HepG2 (cell line): ENCODE results near the gene DAPK3. TPM values are rescaled to one million over a fixed set of nuclear protein-coding genes. Genes with fewer than 3 reads are reported as not detected.
A peak's percentile ranks its signal among the peaks of the same experiment; 100 is the strongest.

Experiments used
- ATAC-seq: fragments of 200-7000 bp; cut with Tn5 transposase; 3 replicates; pipeline ENCODE4 v1.9.1; 2020; ENCODE audit warnings: mild to moderate bottlenecking, moderate library complexity
- BruUV-seq: library from RNA; stranded (reverse); fragments of 400-500 nt; replicated peaks from 2 replicates; lab custom pipeline; 2021; lab: Mats Ljungman, UMichigan
- CTCF ChIA-PET: fragments of 300-600 bp; formaldehyde crosslinking; extraction: SDS; loops from one replicate; lab custom pipeline; 2021; ENCODE audit warnings: low total read pairs, inconsistent platforms, low intra/inter-chr PET ratio; lab: Yijun Ruan, JAX
- POLR2A ChIA-PET: fragments of 350-600 bp; sonication (Branson Sonifier 250); formaldehyde crosslinking; loops from one replicate; lab custom pipeline; 2020; ENCODE audit warnings: antibody characterized with exemption, inconsistent platforms; lab: Yijun Ruan, JAX
- DNase-seq: peaks from one replicate; pipeline ENCODE4 v3.0.0-alpha.2; 2015; ENCODE audit warnings: low spot score
- FAIRE-seq: peaks from 3 replicates; lab custom pipeline; 2011; peaks lifted over from hg19 to GRCh38; lab: Jason Lieb, UNC
- H2AFZ ChIP-seq: one replicate; pipeline ENCODE4 v1.6.1; 2011; ENCODE audit warnings: low read length, inconsistent platforms
- H3K27ac ChIP-seq: fragments of 300-600 bp; 3 replicates; pipeline ENCODE4 v1.8.0; 2011; ENCODE audit warnings: mixed run types, mild to moderate bottlenecking, mixed read lengths, low read length, inconsistent platforms; ENCODE audit not compliant: insufficient read depth; ENCODE audit errors: extremely low read length
- H3K27me3 ChIP-seq, 2 experiments: fragments of 200-600 bp in 1 of 2; 2 replicates in 1 of 2; 3 replicates in 1 of 2; pipeline versions ENCODE4 v1.6.0 to v1.8.0; 2011; ENCODE audit warnings: low read length in 2 of 2, mild to moderate bottlenecking in 2 of 2, moderate library complexity in 2 of 2, inconsistent platforms in 1 of 2; ENCODE audit not compliant: insufficient read depth in 2 of 2, control insufficient read depth in 1 of 2
- H3K36me3 ChIP-seq, 2 experiments: fragments of 200-600 bp in 1 of 2; replicated peaks in 1 of 2; 2 replicates in 1 of 2; 3 replicates in 1 of 2; pipeline versions ENCODE4 v1.5.1 to v1.8.0; 2011; ENCODE audit warnings: low read length in 2 of 2, inconsistent platforms in 1 of 2; ENCODE audit not compliant: insufficient read depth in 2 of 2, control insufficient read depth in 1 of 2
- H3K4me1 ChIP-seq: 2 replicates; pipeline ENCODE4 v1.5.1; 2012; ENCODE audit warnings: low read length, inconsistent platforms; ENCODE audit not compliant: insufficient read depth
- H3K4me2 ChIP-seq: 2 replicates; pipeline ENCODE4 v1.6.0; 2011; ENCODE audit warnings: low read depth, low read length, inconsistent platforms
- H3K4me3 ChIP-seq, 3 experiments: fragments of 200-600 bp in 1 of 3; sonication (generic), shearing (Covaris generic) in 1 of 3; replicated peaks in 1 of 3; 2 replicates each; pipeline ENCODE4 v1.5.1; 2011 to 2016; ENCODE audit warnings: low read length in 3 of 3, inconsistent platforms in 2 of 3, low read depth in 2 of 3, mild to moderate bottlenecking in 2 of 3, control low read depth in 1 of 3, mixed read lengths in 1 of 3; ENCODE audit not compliant: insufficient read depth in 1 of 3
- H3K79me2 ChIP-seq: one replicate; pipeline ENCODE4 v1.6.1; 2011; ENCODE audit warnings: low read length, inconsistent platforms; ENCODE audit not compliant: insufficient read depth
- H3K9ac ChIP-seq: 2 replicates; pipeline ENCODE4 v1.6.0; 2011; ENCODE audit warnings: mild to moderate bottlenecking, low read depth, low read length, inconsistent platforms; ENCODE audit not compliant: insufficient read depth
- H3K9me3 ChIP-seq: 2 replicates; pipeline ENCODE4 v1.5.1; 2012; ENCODE audit warnings: mild to moderate bottlenecking, low read length
- H4K20me1 ChIP-seq: 2 replicates; pipeline ENCODE4 v1.6.0; 2011; ENCODE audit warnings: inconsistent platforms, mild to moderate bottlenecking, low read length, moderate library complexity; ENCODE audit not compliant: insufficient read depth
- GATAD2A ChIP-seq: IDR thresholded peaks from 2 replicates; pipeline ENCODE4 v1.6.1; 2016
- HNF4A ChIP-seq: sonication (generic); formaldehyde crosslinking; IDR thresholded peaks from 2 replicates; pipeline ENCODE4 v1.4.0; 2020; ENCODE audit warnings: missing genetic modification reagents
- MNT ChIP-seq: fragments of 450-650 bp; IDR thresholded peaks from 2 replicates; pipeline ENCODE4 v1.6.1; 2016
- SALL1 ChIP-seq: sonication (generic); formaldehyde crosslinking; IDR thresholded peaks from 2 replicates; pipeline ENCODE4 v1.8.0; 2022; ENCODE audit warnings: mild to moderate bottlenecking, missing genetic modification reagents
- U2AF1 ChIP-seq: fragments of 200-400 bp; formaldehyde crosslinking; optimal IDR thresholded peaks from 2 replicates; pipeline ENCODE3; 2017; ENCODE audit warnings: mild to moderate bottlenecking, low read depth, low read length
- ZNF687 ChIP-seq: sonication (generic); formaldehyde crosslinking; IDR thresholded peaks from 2 replicates; pipeline ENCODE4 v1.5.1; 2020; ENCODE audit warnings: mild to moderate bottlenecking, missing genetic modification reagents, moderate library complexity
- ZNF770 ChIP-seq: sonication (generic); formaldehyde crosslinking; IDR thresholded peaks from 2 replicates; pipeline ENCODE4 v1.5.0; 2020; ENCODE audit warnings: mild to moderate bottlenecking, missing genetic modification reagents
- ZNF777 ChIP-seq: sonication (generic); formaldehyde crosslinking; IDR thresholded peaks from 2 replicates; pipeline ENCODE4 v1.4.0; 2020; ENCODE audit warnings: missing genetic modification reagents
- WGBS: methylation state at CpG from one replicate; pipeline ENCODE4 v1.1.6; 2017; ENCODE audit warnings: low lambda C conversion rate; 5-methylcytosine and 5-hydroxymethylcytosine counted together
- in situ Hi-C: cut with HindIII; loops from 2 replicates; pipeline ENCODE4 v1.10.0; 2017; ENCODE audit warnings: low pct_unique_long_range_greater_than_20kb; ENCODE audit not compliant: extremely low pct_ligation_motif_present
- intact Hi-C: fragments of 100-400 bp; cut with micrococcal nuclease; formaldehyde crosslinking; loops from one replicate; pipeline ENCODE4 v1.10.0; 2022; ENCODE audit not compliant: unreplicated experiment
- polyA plus RNA-seq, 8 experiments: library from polyadenylated mRNA; depleted of rRNA in 3 of 8; stranded (reverse) in 7 of 8; unstranded in 1 of 8; fragments of >200 nt; fragmentation: Illumina TruSeq in 4 of 8; extraction: Trizol in 4 of 8; gene quantifications; 2 replicates each; pipeline versions ENCODE4 v1.2.1 to v1.2.3, GENCODE V29; 2011 to 2016; ENCODE audit warnings: low read depth in 4 of 8, missing spikeins in 1 of 8, mixed read lengths in 1 of 8; ENCODE audit not compliant: insufficient read depth in 1 of 8
- total RNA-seq, 5 experiments: library from RNA; depleted of rRNA; stranded (reverse); fragments of >200 nt; fragmentation: Illumina TruSeq; extraction: Trizol; gene quantifications; 2 replicates each; pipeline ENCODE4 v1.2.3, GENCODE V29; 2016; ENCODE audit warnings: low read depth in 1 of 5

The DAPK3 gene
- total and polyA plus RNA-seq, 2 of the 13 experiments (the other 11 are each of a cell fraction or from before 2014, with no cell fraction given), result 30.5 to 37.3 TPM

GRCh38 chr19:3998667-3999412 lies 27.9 kb upstream of the DAPK3 start (continued):
- TF ChIP-seq MNT (peak; percentile 9; the same call in 1 of the 2 replicates), ZNF777 (CRISPR knock-in tag) (peak; percentile 87), GATAD2A (CRISPR knock-in tag) (0 out of 2 replicates have a peak, but pooled peaks have one; percentile 27), SALL1 (peak; percentile 27; the same call in 1 of the 2 replicates), ZNF687 (CRISPR knock-in tag) (peak; percentile 67), HNF4A (CRISPR knock-in tag) (0 out of 2 replicates have a peak, but pooled peaks have one; percentile 9)

GRCh38 chr19:3995607-3996006 lies 24.7 kb upstream of the DAPK3 start:
- no TSS peak for BruUV-seq

More at GRCh38 chr19:3995607-3996006, 24.7 kb upstream of the DAPK3 start:
- Histone ChIP-seq H3K9me3 (no peaks in the 10 kb centered on the region), H3K4me3 (no peak overlapping the region)
- POLR2A ChIA-PET, result no interaction called here
- in situ Hi-C loops, result no loop called here
- no peak for TF ChIP-seq U2AF1
- peak; percentile 65 for TF ChIP-seq ZNF770 (CRISPR knock-in tag)
- TF ChIP-seq, all 625 proteins: peak for 1
- peak; percentile 42; the same call in 2 of the 3 replicates for ATAC-seq
- H3K36me3 ChIP-seq, result no peaks in the 10 kb centered on the region
- H3K4me1 ChIP-seq, result peaks cover 48% of the 10 kb centered on the region
- no peak for FAIRE-seq
- no peak overlapping the region for H3K27ac ChIP-seq
- intact Hi-C loops, result no loop called here
- DNase-seq, result peak; percentile 57
- H2AFZ ChIP-seq, result no peak overlapping the region
- CTCF ChIA-PET, result no interaction called here
- no peak overlapping the region for H3K9ac ChIP-seq
- WGBS, result 13% methylated on average over 6 of the region's 6 CpGs
- 0 out of 2 replicates have a peak overlapping the region, but pooled peaks have one; percentile 18 for H3K4me2 ChIP-seq
- H3K79me2 ChIP-seq, result no peaks in the 10 kb centered on the region
- H4K20me1 ChIP-seq, result no peaks in the 10 kb centered on the region
- no peaks in the 10 kb centered on the region; a peak in 1 of 5 replicates for H3K27me3 ChIP-seq
